ENCODE results near the gene CENPM. TPM values are rescaled to one million over a fixed set of nuclear protein-coding genes. Genes with fewer than 3 reads are reported as not detected.

Gene CENPM
- total RNA-seq, 2 donors from 2014 or later = not detected

DNA sequence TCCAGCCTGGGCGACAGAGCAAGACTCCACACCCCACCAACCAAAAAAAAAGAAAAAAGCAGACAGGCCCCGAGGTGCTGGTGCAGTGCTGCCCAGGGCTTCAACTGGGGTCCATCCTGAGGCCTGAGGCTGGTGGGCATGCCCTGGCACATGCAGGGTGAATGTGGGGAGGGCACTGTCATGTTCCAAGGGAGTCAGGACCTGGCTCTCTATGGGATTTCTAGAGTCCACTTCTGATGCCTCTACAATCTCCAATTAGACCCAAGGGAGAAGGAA, 10.1 kb downstream of the CENPM start:
- DNase-seq (ENCODE audit: low spot score) = no peak
- intact Hi-C loops (cut with DNase I) = no loop called here

- intact Hi-C loops (cut with DNase I) = no loop called here
- no peak for DNase-seq (ENCODE audit: low spot score)
Measured at GRCh38 chr22:41935509-41935908, 11.4 kb downstream of the CENPM start.

DNA sequence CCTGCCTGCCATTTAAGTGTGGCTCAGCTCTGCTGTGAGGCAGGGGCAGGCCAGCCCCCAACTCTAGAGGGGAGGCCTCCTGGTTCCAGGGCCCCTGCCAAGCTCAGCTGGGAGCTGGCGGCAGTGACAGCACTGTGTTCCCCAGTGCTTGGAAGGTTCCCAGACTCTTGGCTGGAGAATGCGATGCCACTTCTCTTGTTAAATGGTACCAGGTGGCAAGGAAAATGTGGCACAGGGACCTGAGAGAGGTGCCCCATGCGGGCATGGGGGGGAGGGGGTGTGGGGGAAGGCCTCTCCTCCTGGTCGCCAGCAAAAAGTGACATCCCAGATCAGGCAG, 12.0 kb downstream of the CENPM start:
- no peak for DNase-seq (ENCODE audit: low spot score)

DNA sequence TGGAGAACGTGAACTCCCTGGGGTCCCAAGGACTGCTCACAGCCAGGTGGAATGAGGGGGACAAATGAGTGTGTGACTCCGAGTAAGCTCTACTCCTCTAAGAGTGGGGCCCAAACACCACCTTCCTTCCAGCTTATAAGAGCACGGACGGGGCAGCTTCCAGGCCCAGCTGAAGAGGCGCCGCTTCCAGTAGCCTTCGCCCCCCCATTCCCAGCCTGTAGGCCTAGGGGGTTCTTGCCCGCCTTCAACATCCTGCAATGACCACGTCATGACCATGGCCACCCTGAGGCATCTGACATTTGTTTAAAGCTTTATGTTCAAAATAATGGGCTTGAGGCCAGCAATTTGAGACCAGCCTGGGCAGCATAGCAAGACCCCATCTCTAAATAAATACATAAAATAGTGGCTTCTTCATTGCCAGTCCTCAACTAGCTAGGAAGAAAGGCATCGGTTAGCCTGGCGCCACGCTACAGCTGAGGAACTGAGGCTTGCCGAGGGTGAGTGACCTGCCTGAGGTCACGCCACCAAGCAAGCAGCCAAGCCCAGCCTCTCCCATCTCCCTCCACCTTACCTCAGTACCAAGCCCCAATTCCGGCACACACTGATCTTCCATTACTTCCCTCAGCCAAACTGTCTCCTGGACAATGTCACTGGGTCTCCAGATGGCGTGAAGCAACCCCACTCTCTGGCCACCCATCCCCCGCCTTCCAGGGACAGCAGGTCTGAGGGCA, 12.5 kb downstream of the CENPM start:
- intact Hi-C loops (cut with DNase I) = no loop called here

More for the DNA sequence above, 12.0 kb downstream of the CENPM start:
- intact Hi-C loops (cut with DNase I) = no loop called here

DNA sequence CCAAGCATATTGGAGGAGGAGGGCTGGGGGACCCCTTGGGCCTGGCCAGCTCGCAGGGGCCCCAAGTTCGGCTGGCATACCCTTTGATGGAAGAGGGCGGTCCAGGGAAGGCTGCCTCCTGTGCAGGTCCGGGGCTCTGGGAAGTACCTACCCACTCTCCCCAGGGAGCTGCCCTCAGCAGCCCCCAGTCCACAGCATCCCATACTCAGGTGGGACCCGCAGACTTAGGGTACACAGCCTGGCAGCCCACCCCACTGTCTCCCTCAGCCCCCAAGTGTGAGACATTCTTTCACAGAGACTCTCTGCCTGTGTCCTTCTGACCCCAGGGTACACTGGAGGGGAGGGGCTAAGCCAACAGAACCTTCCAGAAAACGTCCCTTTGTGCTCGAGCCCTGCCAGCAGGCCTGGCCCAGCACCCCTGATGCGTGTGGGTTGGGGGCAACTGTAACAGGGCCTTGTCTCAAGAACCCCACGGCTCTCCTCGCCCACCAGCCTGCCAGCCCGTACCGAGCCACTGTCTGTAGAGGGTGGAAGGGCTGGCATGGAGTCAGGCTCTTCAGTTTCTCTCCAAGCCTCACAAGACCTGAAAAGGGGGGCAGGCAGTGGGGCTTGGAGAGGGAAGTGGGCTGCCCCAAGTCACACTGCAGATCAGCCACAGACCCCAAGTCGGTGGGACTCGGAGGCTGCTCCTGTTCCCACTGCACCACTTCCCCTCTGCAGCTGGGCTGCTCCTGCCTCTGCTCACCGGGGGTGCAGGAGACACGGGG, 13.4 kb downstream of the CENPM start:
- intact Hi-C loops (cut with DNase I) = no loop called here
- no peak for DNase-seq (ENCODE audit: low spot score)

More for the DNA sequence above, 12.5 kb downstream of the CENPM start:
- no peak for DNase-seq (ENCODE audit: low spot score)

- no peak for DNase-seq (ENCODE audit: low spot score)
- intact Hi-C loops (cut with DNase I) = no loop called here
Measured at GRCh38 chr22:41932353-41932752, 14.6 kb downstream of the CENPM start.

DNA sequence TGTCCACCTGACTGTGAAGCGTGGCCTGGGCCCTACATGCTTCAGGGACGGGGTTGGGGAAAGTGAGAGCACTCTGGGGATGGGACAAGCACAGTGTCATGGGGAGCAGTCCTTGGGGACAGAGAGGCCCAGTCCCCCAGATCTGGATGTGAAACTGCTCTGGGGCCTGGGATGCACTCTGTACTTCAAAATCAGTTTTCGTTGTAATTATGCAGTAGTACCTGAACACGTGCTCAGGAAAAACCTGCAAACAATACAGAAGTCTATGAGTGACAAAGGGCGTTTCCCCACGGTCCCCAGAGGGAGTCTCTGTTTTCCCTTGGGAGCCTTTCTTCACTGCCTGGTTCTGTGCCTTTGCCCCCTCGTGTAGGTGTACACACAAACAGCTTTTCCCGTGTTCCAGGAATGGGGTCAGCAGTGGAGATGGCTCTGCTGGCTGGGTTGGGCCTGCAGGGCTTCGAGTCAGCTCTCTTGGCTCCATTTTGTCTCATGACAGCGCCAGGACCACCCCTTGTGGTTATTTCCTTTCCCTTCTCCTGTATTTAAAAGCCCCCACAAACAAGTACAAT, 15.2 kb downstream of the CENPM start:
- intact Hi-C loops (cut with DNase I) = no loop called here
- no peak for DNase-seq (ENCODE audit: low spot score)

- intact Hi-C loops (cut with DNase I) = no loop called here
- no peak for DNase-seq (ENCODE audit: low spot score)
Measured at GRCh38 chr22:41929418-41929810, 17.5 kb downstream of the CENPM start.

GRCh38 chr22:41928593-41929417, 18.1 kb downstream of the CENPM start:
- intact Hi-C loops (cut with DNase I) = no loop called here
- no peak for DNase-seq (ENCODE audit: low spot score)

GRCh38 chr22:41927813-41928212, 19.1 kb downstream of the CENPM start:
- intact Hi-C loops (cut with DNase I) = no loop called here
- DNase-seq (ENCODE audit: low spot score) = no peak

GRCh38 chr22:41925783-41926460, 21.0 kb downstream of the CENPM start:
- DNase-seq (ENCODE audit: low spot score) = no peak
- intact Hi-C loops (cut with DNase I) = no loop called here

GRCh38 chr22:41923595-41924276, 23.2 kb downstream of the CENPM start:
- no peak for DNase-seq (ENCODE audit: low spot score)
- intact Hi-C loops (cut with DNase I) = no loop called here

- intact Hi-C loops (cut with DNase I) = no loop called here
- no peak for DNase-seq (ENCODE audit: low spot score)
Measured at GRCh38 chr22:41922940-41923594, 23.9 kb downstream of the CENPM start.

DNA sequence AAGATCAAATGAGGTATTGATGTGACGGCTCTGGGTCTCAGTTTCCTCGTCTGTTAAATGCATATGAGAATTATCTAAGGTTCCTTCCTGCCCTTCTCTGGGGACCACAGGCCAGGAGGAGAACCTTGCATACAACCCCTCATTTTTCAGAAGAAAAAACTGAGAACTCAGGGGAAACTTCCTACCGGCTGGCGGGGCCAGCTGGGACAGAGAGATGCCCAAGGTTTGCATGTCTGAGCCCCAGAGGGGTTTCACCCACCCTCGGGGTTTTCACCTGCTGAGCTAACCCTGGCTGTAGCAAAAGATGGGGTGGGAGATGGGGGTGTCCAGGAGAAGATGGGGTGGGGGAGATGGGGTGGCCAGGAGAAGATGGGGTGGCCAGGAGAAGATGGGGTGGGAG, 24.6 kb downstream of the CENPM start:
- intact Hi-C loops (cut with DNase I) = no loop called here
- no peak for DNase-seq (ENCODE audit: low spot score)

DNA sequence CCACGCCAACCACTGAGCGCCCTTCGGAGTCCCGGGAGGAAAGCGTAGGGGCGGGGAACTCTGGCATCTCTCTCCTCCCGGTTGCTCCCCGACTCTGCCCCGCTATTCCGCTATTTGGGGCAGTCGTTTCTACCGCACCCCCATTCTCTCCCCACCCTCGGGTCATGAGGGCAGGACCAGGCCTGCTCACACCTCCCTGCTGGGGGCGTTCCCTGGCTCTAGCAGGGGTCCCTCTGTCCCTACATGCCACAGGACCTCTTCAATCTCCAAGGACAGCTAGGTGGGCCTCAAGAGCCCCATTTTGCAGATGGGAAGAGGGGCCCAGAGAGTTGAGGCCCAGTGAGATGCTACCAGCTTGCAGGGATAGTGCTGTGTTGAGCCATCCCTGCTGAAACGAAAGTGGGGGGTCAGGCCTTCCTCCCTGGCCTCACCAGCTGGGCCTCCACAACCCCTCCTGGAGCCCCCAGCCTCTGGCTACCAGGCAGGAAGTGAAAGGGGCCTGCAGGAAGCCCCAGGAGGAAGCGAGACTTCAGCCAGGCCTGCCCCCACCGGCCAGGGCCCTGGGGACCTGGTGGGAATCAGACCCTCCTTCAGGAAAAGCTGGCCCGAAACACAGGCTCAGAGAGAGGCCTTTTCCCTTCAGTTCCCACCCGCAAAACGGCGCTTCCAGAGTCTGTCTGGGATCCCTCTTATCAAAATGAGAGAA, 26.5 kb downstream of the CENPM start:
- DNase-seq (ENCODE audit: low spot score) = no peak
- intact Hi-C loops (cut with DNase I) = no loop called here

DNA sequence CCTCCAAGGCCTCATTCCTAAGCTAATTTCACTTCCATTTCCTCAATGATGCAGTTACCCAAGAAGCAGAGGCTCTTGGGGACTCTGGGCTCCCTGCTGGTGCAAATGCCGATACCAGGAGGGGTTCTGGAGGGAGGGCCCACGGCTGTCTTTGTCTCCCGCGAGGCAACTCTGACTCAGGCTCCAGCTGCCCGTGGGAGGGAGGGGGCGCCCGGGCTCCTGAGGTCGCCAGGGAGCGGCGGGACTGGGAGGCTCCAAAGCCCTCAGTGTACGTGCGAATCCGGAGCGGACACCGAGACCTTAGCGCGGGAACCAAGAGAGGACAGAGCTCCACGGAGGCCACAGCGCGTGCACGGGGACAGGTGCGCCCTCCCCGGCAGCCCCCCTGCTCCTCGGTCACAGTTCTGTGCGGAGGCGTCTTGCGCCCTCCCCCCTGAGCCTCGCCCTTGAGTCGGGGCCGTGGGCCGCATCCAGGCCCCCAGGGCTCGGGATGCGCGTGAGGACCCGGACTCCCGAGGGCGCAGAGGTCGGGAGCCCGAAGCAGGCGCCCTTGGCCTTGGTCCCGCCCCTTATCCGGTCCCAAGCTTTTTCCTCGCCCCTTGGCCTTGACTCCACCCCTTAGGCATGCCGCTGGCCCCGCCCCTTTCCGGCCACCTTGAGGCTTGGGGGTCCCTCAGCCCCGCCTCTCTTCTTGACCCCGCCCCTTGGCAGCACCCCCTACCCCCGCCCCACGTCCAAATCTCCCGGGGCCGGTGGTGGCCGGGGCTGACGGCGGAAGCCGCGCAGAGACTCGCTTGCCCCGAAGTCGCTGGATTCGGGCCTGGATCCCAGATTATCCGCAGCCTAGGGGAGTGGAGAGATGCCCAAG, 27.4 kb downstream of the CENPM start:
- intact Hi-C loops (cut with DNase I) = no loop called here
- DNase-seq (ENCODE audit: low spot score) = no peak
